ENCODE results near the gene ZNF655. TPM values are rescaled to one million over a fixed set of nuclear protein-coding genes. Genes with fewer than 3 reads are reported as not detected.
"Not testable (repeated sequence)": the region's sequence is repeated elsewhere in the genome, so short reads cannot be mapped to it uniquely, and the experiment has no call there.

The ZNF655 gene
- polyA plus RNA-seq, 2 donors, result 56.9 to 80.5 TPM

- peaks cover 12 to 20% of the 10 kb centered on the region in 2 donors for H3K36me3 ChIP-seq (ENCODE audit: control insufficient read depth in 2 of 2, insufficient read depth in 2 of 2, low read length in 1 of 2)
- H3K9me3 ChIP-seq (ENCODE audit: control insufficient read depth in 2 of 2, insufficient read depth in 1 of 2, low read depth in 1 of 2, low read length in 1 of 2), result no peaks in the 10 kb centered on the region
- H3K27ac ChIP-seq (ENCODE audit: low read depth in 2 of 2, low read length in 1 of 2), result peak overlapping the region; percentile 98 to 99
- H3K27me3 ChIP-seq (ENCODE audit: control insufficient read depth in 1 of 2, insufficient read depth in 2 of 2, low read length in 2 of 2), result no peaks in the 10 kb centered on the region
- peak overlapping the region; percentile 94 for H3K4me3 ChIP-seq (ENCODE audit: low read depth in 1 of 2, low read length in 2 of 2)
- 19% methylated on average over 31 of the region's 31 CpGs for whole genome bisulfite sequencing, 2 donors
- H3K4me1 ChIP-seq (ENCODE audit: control insufficient read depth in 2 of 2, insufficient read depth in 2 of 2, low read length in 1 of 2), result peaks cover 0 to 14% of the 10 kb centered on the region in 2 donors
Observed at GRCh38 chr7:99559175-99559915, 903 bp downstream of the ZNF655 start.

- H3K36me3 ChIP-seq (ENCODE audit: control insufficient read depth in 2 of 2, insufficient read depth in 2 of 2, low read length in 1 of 2), result peaks cover 17% of the 10 kb centered on the region in 2 donors
- no peaks in the 10 kb centered on the region for H3K27me3 ChIP-seq (ENCODE audit: control insufficient read depth in 1 of 2, insufficient read depth in 2 of 2, low read length in 2 of 2)
- WGBS, 2 donors, result 68 to 77% methylated on average over 7 of the region's 7 CpGs
- peak overlapping the region; percentile 91 to 98 for H3K27ac ChIP-seq (ENCODE audit: low read depth in 2 of 2, low read length in 1 of 2)
- peaks cover 0 to 14% of the 10 kb centered on the region in 2 donors for H3K4me1 ChIP-seq (ENCODE audit: control insufficient read depth in 2 of 2, insufficient read depth in 2 of 2, low read length in 1 of 2)
- H3K9me3 ChIP-seq (ENCODE audit: control insufficient read depth in 2 of 2, insufficient read depth in 1 of 2, low read depth in 1 of 2, low read length in 1 of 2), result no peaks in the 10 kb centered on the region
- no peak overlapping the region for H3K4me3 ChIP-seq (ENCODE audit: low read depth in 1 of 2, low read length in 2 of 2)
Observed at GRCh38 chr7:99560834-99561736, 2.6 kb downstream of the ZNF655 start.

GRCh38 chr7:99561737-99562051 lies 3.3 kb downstream of the ZNF655 start:
- WGBS, 2 donors, result 71 to 84% methylated on average over 2 of the region's 2 CpGs
- Histone ChIP-seq H3K36me3 (ENCODE audit: control insufficient read depth in 2 of 2, insufficient read depth in 2 of 2, low read length in 1 of 2) (peaks cover 15 to 17% of the 10 kb centered on the region in 2 donors), H3K4me1 (ENCODE audit: control insufficient read depth in 2 of 2, insufficient read depth in 2 of 2, low read length in 1 of 2) (peaks cover 0 to 14% of the 10 kb centered on the region in 2 donors), H3K9me3 (ENCODE audit: control insufficient read depth in 2 of 2, insufficient read depth in 1 of 2, low read depth in 1 of 2, low read length in 1 of 2) (no peaks in the 10 kb centered on the region), H3K27ac (ENCODE audit: low read depth in 2 of 2, low read length in 1 of 2) (peak overlapping the region; percentile 91 to 98), H3K4me3 (ENCODE audit: low read depth in 1 of 2, low read length in 2 of 2) (peak overlapping the region in 1 of 2 donors; percentile 17), H3K27me3 (ENCODE audit: control insufficient read depth in 1 of 2, insufficient read depth in 2 of 2, low read length in 2 of 2) (no peaks in the 10 kb centered on the region)

- H3K4me1 ChIP-seq (ENCODE audit: control insufficient read depth in 2 of 2, insufficient read depth in 2 of 2, low read length in 1 of 2), result peaks cover 0 to 14% of the 10 kb centered on the region in 2 donors
- 77 to 81% methylated on average over 9 of the region's 9 CpGs for WGBS, 2 donors
- H3K27me3 ChIP-seq (ENCODE audit: control insufficient read depth in 1 of 2, insufficient read depth in 2 of 2, low read length in 2 of 2), result no peaks in the 10 kb centered on the region
- peaks cover 15 to 17% of the 10 kb centered on the region in 2 donors for H3K36me3 ChIP-seq (ENCODE audit: control insufficient read depth in 2 of 2, insufficient read depth in 2 of 2, low read length in 1 of 2)
- H3K4me3 ChIP-seq (ENCODE audit: low read depth in 1 of 2, low read length in 2 of 2), result peak overlapping the region in 1 of 2 donors; percentile 13
- H3K9me3 ChIP-seq (ENCODE audit: control insufficient read depth in 2 of 2, insufficient read depth in 1 of 2, low read depth in 1 of 2, low read length in 1 of 2), result no peaks in the 10 kb centered on the region
- peak overlapping the region; percentile 91 to 98 for H3K27ac ChIP-seq (ENCODE audit: low read depth in 2 of 2, low read length in 1 of 2)
Observed at GRCh38 chr7:99562114-99562784, 3.8 kb downstream of the ZNF655 start.

- 18 to 34% methylated on average over 2 of the region's 2 CpGs for WGBS, 2 donors
- Histone ChIP-seq H3K4me1 (ENCODE audit: control insufficient read depth in 2 of 2, insufficient read depth in 2 of 2, low read length in 1 of 2) (peaks cover 0 to 14% of the 10 kb centered on the region in 2 donors), H3K27me3 (ENCODE audit: control insufficient read depth in 1 of 2, insufficient read depth in 2 of 2, low read length in 2 of 2) (no peaks in the 10 kb centered on the region), H3K4me3 (ENCODE audit: low read depth in 1 of 2, low read length in 2 of 2) (peak overlapping the region in 1 of 2 donors; percentile 13), H3K36me3 (ENCODE audit: control insufficient read depth in 2 of 2, insufficient read depth in 2 of 2, low read length in 1 of 2) (peaks cover 15 to 17% of the 10 kb centered on the region in 2 donors), H3K27ac (ENCODE audit: low read depth in 2 of 2, low read length in 1 of 2) (peak overlapping the region; percentile 91 to 98), H3K9me3 (ENCODE audit: control insufficient read depth in 2 of 2, insufficient read depth in 1 of 2, low read depth in 1 of 2, low read length in 1 of 2) (no peaks in the 10 kb centered on the region)
Observed at GRCh38 chr7:99562832-99563231, 4.4 kb downstream of the ZNF655 start.

- Histone ChIP-seq H3K4me1 (ENCODE audit: control insufficient read depth in 2 of 2, insufficient read depth in 2 of 2, low read length in 1 of 2) (peaks cover 0 to 14% of the 10 kb centered on the region in 2 donors), H3K36me3 (ENCODE audit: control insufficient read depth in 2 of 2, insufficient read depth in 2 of 2, low read length in 1 of 2) (peaks cover 17% of the 10 kb centered on the region in 2 donors), H3K27me3 (ENCODE audit: control insufficient read depth in 1 of 2, insufficient read depth in 2 of 2, low read length in 2 of 2) (no peaks in the 10 kb centered on the region), H3K27ac (ENCODE audit: low read depth in 2 of 2, low read length in 1 of 2) (peak overlapping the region; percentile 48 to 70), H3K9me3 (ENCODE audit: control insufficient read depth in 2 of 2, insufficient read depth in 1 of 2, low read depth in 1 of 2, low read length in 1 of 2) (no peaks in the 10 kb centered on the region), H3K4me3 (ENCODE audit: low read depth in 1 of 2, low read length in 2 of 2) (no peak overlapping the region)
- 71 to 79% methylated on average over 10 of the region's 10 CpGs for WGBS, 2 donors
Observed at GRCh38 chr7:99563650-99564049, 5.2 kb downstream of the ZNF655 start.

- H3K9me3 ChIP-seq (ENCODE audit: control insufficient read depth in 2 of 2, insufficient read depth in 1 of 2, low read depth in 1 of 2, low read length in 1 of 2); H3K4me3 ChIP-seq (ENCODE audit: low read depth in 1 of 2, low read length in 2 of 2); H3K27ac ChIP-seq (ENCODE audit: low read depth in 2 of 2, low read length in 1 of 2); H3K27me3 ChIP-seq (ENCODE audit: control insufficient read depth in 1 of 2, insufficient read depth in 2 of 2, low read length in 2 of 2); H3K36me3 ChIP-seq (ENCODE audit: control insufficient read depth in 2 of 2, insufficient read depth in 2 of 2, low read length in 1 of 2); H3K4me1 ChIP-seq (ENCODE audit: control insufficient read depth in 2 of 2, insufficient read depth in 2 of 2, low read length in 1 of 2): not testable (repeated sequence)
- 97 to 98% methylated on average over 7 of the region's 7 CpGs for WGBS, 2 donors
Observed at GRCh38 chr7:99568770-99569169, 10.3 kb downstream of the ZNF655 start.

- Histone ChIP-seq H3K36me3 (ENCODE audit: control insufficient read depth in 2 of 2, insufficient read depth in 2 of 2, low read length in 1 of 2) (peaks cover 0 to 6% of the 10 kb centered on the region in 2 donors), H3K27ac (ENCODE audit: low read depth in 2 of 2, low read length in 1 of 2) (no peak overlapping the region)
- WGBS, 2 donors, result 80 to 95% methylated on average over 3 of the region's 3 CpGs
Observed at GRCh38 chr7:99571768-99572167, 13.3 kb downstream of the ZNF655 start.

GRCh38 chr7:99573257-99573656 lies 14.8 kb downstream of the ZNF655 start:
- Histone ChIP-seq H3K9me3 (ENCODE audit: control insufficient read depth in 2 of 2, insufficient read depth in 1 of 2, low read depth in 1 of 2, low read length in 1 of 2) (no peaks in the 10 kb centered on the region), H3K4me3 (ENCODE audit: low read depth in 1 of 2, low read length in 2 of 2) (no peak overlapping the region), H3K36me3 (ENCODE audit: control insufficient read depth in 2 of 2, insufficient read depth in 2 of 2, low read length in 1 of 2) (peaks cover 0 to 6% of the 10 kb centered on the region in 2 donors), H3K27ac (ENCODE audit: low read depth in 2 of 2, low read length in 1 of 2) (no peak overlapping the region), H3K27me3 (ENCODE audit: control insufficient read depth in 1 of 2, insufficient read depth in 2 of 2, low read length in 2 of 2) (no peaks in the 10 kb centered on the region), H3K4me1 (ENCODE audit: control insufficient read depth in 2 of 2, insufficient read depth in 2 of 2, low read length in 1 of 2) (no peaks in the 10 kb centered on the region)
- 81 to 93% methylated on average over 1 of the region's 1 CpG for WGBS, 2 donors

More at GRCh38 chr7:99571768-99572167, 13.3 kb downstream of the ZNF655 start:
- Histone ChIP-seq H3K4me1 (ENCODE audit: control insufficient read depth in 2 of 2, insufficient read depth in 2 of 2, low read length in 1 of 2) (no peaks in the 10 kb centered on the region), H3K9me3 (ENCODE audit: control insufficient read depth in 2 of 2, insufficient read depth in 1 of 2, low read depth in 1 of 2, low read length in 1 of 2) (no peaks in the 10 kb centered on the region), H3K4me3 (ENCODE audit: low read depth in 1 of 2, low read length in 2 of 2) (no peak overlapping the region), H3K27me3 (ENCODE audit: control insufficient read depth in 1 of 2, insufficient read depth in 2 of 2, low read length in 2 of 2) (no peaks in the 10 kb centered on the region)

Data from esophagus (tissue), 2 donors.